DND-41 (cell line): ENCODE data around the gene BCL11B.

ENCODE experiments used
- CTCF ChIP-seq: IDR thresholded peaks from 2 replicates; pipeline ENCODE4 v1.5.1; 2012; ENCODE audit warnings: borderline replicate concordance, low read length, moderate library complexity, mild to moderate bottlenecking; ENCODE audit not compliant: poor library complexity, severe bottlenecking; ENCODE audit errors: extremely low read depth
- EZH2 ChIP-seq: IDR thresholded peaks from 3 replicates; pipeline ENCODE4 v1.6.1; 2012; ENCODE audit warnings: borderline replicate concordance, low read depth, mild to moderate bottlenecking, moderate library complexity, low read length, inconsistent platforms; ENCODE audit not compliant: severe bottlenecking

GRCh38 chr14:99265571-99265970 lies 6.4 kb downstream of the BCL11B start:
- TF ChIP-seq CTCF (no peak), EZH2 (no peak)
